MCF 10A (cell line): ENCODE measurements around the gene LILRB3. TPM values are rescaled to one million over a fixed set of nuclear protein-coding genes. Genes with fewer than 3 reads are reported as not detected.

Source experiments
- BruUV-seq: library from RNA; stranded (reverse); fragments of 400-500 nt; replicated peaks from 2 replicates; lab custom pipeline; 2021; lab: Mats Ljungman, UMichigan
- CTCF ChIA-PET: fragments of 300-600 bp; sonication (Branson Sonifier 250); formaldehyde crosslinking; extraction: SDS; loops from one replicate; lab custom pipeline; 2021; ENCODE audit warnings: antibody characterized with exemption, inconsistent platforms; lab: Yijun Ruan, JAX
- POLR2A ChIA-PET: fragments of 300-600, 350-650 bp; sonication (Branson Sonifier 250); formaldehyde crosslinking; extraction: SDS; loops from one replicate; lab custom pipeline; 2020; ENCODE audit warnings: antibody characterized with exemption, inconsistent platforms; lab: Yijun Ruan, JAX
- DNase-seq: peaks from one replicate; pipeline ENCODE4 v3.0.0-alpha.2; 2018; ENCODE audit not compliant: unreplicated experiment
- H3K27ac Mint-ChIP-seq: one replicate; pipeline ENCODE4 v1.8.0; 2022; ENCODE audit warnings: mild to moderate bottlenecking, low read depth, mixed read lengths; ENCODE audit not compliant: unreplicated experiment
- H3K27me3 Mint-ChIP-seq: one replicate; pipeline ENCODE4 v1.8.0; 2022; ENCODE audit warnings: mixed read lengths; ENCODE audit not compliant: insufficient read depth, unreplicated experiment
- H3K36me3 Mint-ChIP-seq: one replicate; pipeline ENCODE4 v1.8.0; 2022; ENCODE audit warnings: mild to moderate bottlenecking, moderate library complexity, mixed read lengths; ENCODE audit not compliant: insufficient read depth, unreplicated experiment
- H3K4me1 Mint-ChIP-seq: one replicate; pipeline ENCODE4 v1.8.0; 2022; ENCODE audit warnings: mixed read lengths; ENCODE audit not compliant: insufficient read depth, unreplicated experiment
- H3K4me3 Mint-ChIP-seq: one replicate; pipeline ENCODE4 v1.8.0; 2022; ENCODE audit warnings: mild to moderate bottlenecking, moderate library complexity, mixed read lengths; ENCODE audit not compliant: unreplicated experiment
- H3K9me3 Mint-ChIP-seq: one replicate; pipeline ENCODE4 v1.8.0; 2022; ENCODE audit warnings: mixed read lengths; ENCODE audit not compliant: unreplicated experiment
- CTCF ChIP-seq: fragments of 200-600 bp; IDR thresholded peaks from one replicate; pipeline ENCODE4 v1.8.0; 2022; ENCODE audit warnings: antibody characterized with exemption, mild to moderate bottlenecking; ENCODE audit not compliant: unreplicated experiment
- intact Hi-C: fragments of 100-400 bp; cut with micrococcal nuclease; formaldehyde crosslinking; loops from 2 replicates; pipeline ENCODE4 v1.14.1; 2022
- total RNA-seq: library from RNA; stranded (reverse); gene quantifications from 2 replicates; pipeline ENCODE4 v1.2.3, GENCODE V29; 2022

The LILRB3 gene
- total RNA-seq, 1 experiment from 2014 or later: not detected

- no peak for DNase-seq
- peaks cover 79% of the 10 kb centered on the region for H3K27me3 Mint-ChIP-seq
- no peak for TF ChIP-seq CTCF
- no peak overlapping the region for H3K27ac Mint-ChIP-seq
- no peaks in the 10 kb centered on the region for H3K4me1 Mint-ChIP-seq
- intact Hi-C loops: no loop called here
- H3K36me3 Mint-ChIP-seq: no peaks in the 10 kb centered on the region
- ChIA-PET POLR2A (no interaction called here), CTCF (no interaction called here)
- H3K9me3 Mint-ChIP-seq: no peaks in the 10 kb centered on the region
- no peak overlapping the region for H3K4me3 Mint-ChIP-seq
- no TSS peak for BruUV-seq
Observed at GRCh38 chr19:54253331-54254194, 30.8 kb upstream of the LILRB3 start.

- Mint-ChIP-seq H3K27ac (no peak overlapping the region), H3K4me3 (no peak overlapping the region)
- CTCF ChIA-PET: interaction anchor here (0.7 kb wide), 1 partner anchor 21 kb away, joined by 3 read pairs; no protein-coding TSS in a partner anchor
Observed at GRCh38 chr19:54252845-54253244, 30.0 kb upstream of the LILRB3 start.

GRCh38 chr19:54252243-54252642 is 29.4 kb upstream of the LILRB3 start:
- no peak overlapping the region for H3K27ac Mint-ChIP-seq
- CTCF ChIA-PET: interaction anchor here (0.7 kb wide), 1 partner anchor 20 kb away, joined by 3 read pairs; no protein-coding TSS in a partner anchor

More at GRCh38 chr19:54252845-54253244, 30.0 kb upstream of the LILRB3 start:
- no peak for TF ChIP-seq CTCF
- Mint-ChIP-seq H3K36me3 (no peaks in the 10 kb centered on the region), H3K27me3 (peaks cover 80% of the 10 kb centered on the region), H3K9me3 (no peaks in the 10 kb centered on the region), H3K4me1 (no peaks in the 10 kb centered on the region)
- DNase-seq: no peak
- POLR2A ChIA-PET: no interaction called here
- intact Hi-C loops: no loop called here
- BruUV-seq: no TSS peak

More at GRCh38 chr19:54252243-54252642, 29.4 kb upstream of the LILRB3 start:
- Mint-ChIP-seq H3K4me3 (no peak overlapping the region), H3K27me3 (peaks cover 80% of the 10 kb centered on the region), H3K9me3 (no peaks in the 10 kb centered on the region), H3K4me1 (no peaks in the 10 kb centered on the region), H3K36me3 (no peaks in the 10 kb centered on the region)
- no TSS peak for BruUV-seq
- POLR2A ChIA-PET: no interaction called here
- no peak for TF ChIP-seq CTCF
- intact Hi-C loops: no loop called here
- no peak for DNase-seq
